SK-N-SH treated with all-trans-retinoic acid at 6 μM for 48 hours (cell line): Measurements from ENCODE around the gene OBSCN.

ENCODE experiments used
- BACH2 ChIP-seq: fragments of 250-450 bp; sonication (Bioruptor Pico); IDR thresholded peaks from 2 replicates; pipeline ENCODE4 v1.9.0; 2021; ENCODE audit warnings: mild to moderate bottlenecking, borderline replicate concordance
- CSDC2 ChIP-seq: fragments of 250-450 bp; sonication (Bioruptor Pico); IDR thresholded peaks from 2 replicates; pipeline ENCODE4 v1.5.0; 2020; ENCODE audit warnings: mild to moderate bottlenecking, moderate library complexity
- GLIS3 ChIP-seq: fragments of 250-450 bp; sonication (Bioruptor Pico); IDR thresholded peaks from 2 replicates; pipeline ENCODE4 v1.5.0; 2020; ENCODE audit warnings: mild to moderate bottlenecking, moderate library complexity
- ZC3H10 ChIP-seq: fragments of 250-450 bp; sonication (Bioruptor Pico); IDR thresholded peaks from 2 replicates; pipeline ENCODE4 v1.5.1; 2021; ENCODE audit warnings: mild to moderate bottlenecking, moderate library complexity
- TF ChIP-seq, protein P1 (sequence below): fragments of 250-450 bp; sonication (Bioruptor Pico); IDR thresholded peaks from 2 replicates; pipeline ENCODE4 v1.5.1; 2020; ENCODE audit warnings: low read depth, mild to moderate bottlenecking, moderate library complexity

DNA sequence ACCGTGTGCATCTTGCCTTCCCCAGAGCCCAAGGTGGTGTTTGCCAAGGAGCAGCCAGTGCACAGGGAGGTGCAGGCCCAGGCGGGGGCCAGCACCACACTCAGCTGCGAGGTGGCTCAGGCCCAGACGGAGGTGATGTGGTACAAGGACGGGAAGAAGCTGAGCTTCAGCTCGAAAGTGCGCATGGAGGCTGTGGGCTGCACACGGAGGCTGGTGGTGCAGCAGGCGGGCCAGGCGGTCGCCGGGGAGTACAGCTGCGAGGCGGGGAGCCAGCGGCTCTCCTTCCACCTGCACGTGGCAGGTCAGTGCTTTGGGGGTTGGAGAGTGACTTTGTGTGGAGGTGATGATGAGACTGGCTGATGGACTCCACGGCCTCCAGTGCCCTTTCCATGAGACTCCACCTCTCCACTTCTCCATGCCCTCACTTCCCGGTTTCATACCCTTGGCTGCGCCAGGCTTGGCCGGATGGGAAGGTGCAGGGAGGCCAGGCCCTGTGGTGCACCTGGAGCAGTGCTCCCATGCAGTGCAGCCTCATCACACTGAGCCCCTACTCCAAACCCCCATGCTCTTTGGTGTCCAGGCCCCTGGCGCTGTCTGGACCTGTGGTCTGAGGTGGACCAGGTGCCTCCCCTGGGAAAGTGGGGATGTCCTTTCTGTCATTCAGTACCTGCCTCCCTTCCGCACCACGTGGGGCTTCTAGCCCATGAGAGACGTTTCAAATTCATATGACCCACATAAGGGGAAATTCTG is 49.0 kb downstream of the OBSCN start:
- TF ChIP-seq, protein P1, sequence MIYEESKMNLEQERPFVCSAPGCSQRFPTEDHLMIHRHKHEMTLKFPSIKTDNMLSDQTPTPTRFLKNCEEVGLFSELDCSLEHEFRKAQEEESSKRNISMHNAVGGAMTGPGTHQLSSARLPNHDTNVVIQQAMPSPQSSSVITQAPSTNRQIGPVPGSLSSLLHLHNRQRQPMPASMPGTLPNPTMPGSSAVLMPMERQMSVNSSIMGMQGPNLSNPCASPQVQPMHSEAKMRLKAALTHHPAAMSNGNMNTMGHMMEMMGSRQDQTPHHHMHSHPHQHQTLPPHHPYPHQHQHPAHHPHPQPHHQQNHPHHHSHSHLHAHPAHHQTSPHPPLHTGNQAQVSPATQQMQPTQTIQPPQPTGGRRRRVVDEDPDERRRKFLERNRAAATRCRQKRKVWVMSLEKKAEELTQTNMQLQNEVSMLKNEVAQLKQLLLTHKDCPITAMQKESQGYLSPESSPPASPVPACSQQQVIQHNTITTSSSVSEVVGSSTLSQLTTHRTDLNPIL = no peak
- TF ChIP-seq BACH2 (CRISPR knock-in tag) (no peak), CSDC2 (CRISPR knock-in tag) (no peak), ZC3H10 (CRISPR knock-in tag) (no peak), GLIS3 (CRISPR knock-in tag) (no peak)
